Hematopoietic multipotent progenitor cell treated with erythropoietin and hydrocortisone succinate and interleukin-3 and kit ligand, for 6 days (in vitro differentiated cells): Measurements from ENCODE around the gene ITGAX.

Source experiments
- DNase-seq: peaks from one replicate; pipeline ENCODE4 v3.0.0-alpha.2; 2015

Gene ITGAX

GRCh38 chr16:31350275-31351005 lies 4.5 kb upstream of the ITGAX start:
- DNase-seq: no peak

GRCh38 chr16:31351246-31351941 lies 3.6 kb upstream of the ITGAX start:
- no peak for DNase-seq

GRCh38 chr16:31351942-31352325 lies 3.0 kb upstream of the ITGAX start:
- no peak for DNase-seq

GRCh38 chr16:31352376-31353115 lies 2.4 kb upstream of the ITGAX start:
- DNase-seq: peak; percentile 66

- DNase-seq: no peak
Measured at GRCh38 chr16:31355431-31356100, 590 bp downstream of the ITGAX start.

- no peak for DNase-seq
Measured at GRCh38 chr16:31356566-31357323, 1.8 kb downstream of the ITGAX start.

- no peak for DNase-seq
Measured at GRCh38 chr16:31357324-31358109, 2.5 kb downstream of the ITGAX start.

GRCh38 chr16:31360251-31360650 lies 5.3 kb downstream of the ITGAX start:
- DNase-seq: no peak

- no peak for DNase-seq
Measured at GRCh38 chr16:31361201-31362110, 6.5 kb downstream of the ITGAX start.

- no peak for DNase-seq
Measured at GRCh38 chr16:31362476-31363405, 7.8 kb downstream of the ITGAX start.

- no peak for DNase-seq
Measured at GRCh38 chr16:31363721-31364120, 8.7 kb downstream of the ITGAX start.

GRCh38 chr16:31364421-31364820 lies 9.4 kb downstream of the ITGAX start:
- no peak for DNase-seq

GRCh38 chr16:31365131-31365865 lies 10.3 kb downstream of the ITGAX start:
- no peak for DNase-seq

GRCh38 chr16:31367853-31368252 lies 12.9 kb downstream of the ITGAX start:
- peak; percentile 55 for DNase-seq

- DNase-seq: no peak
Measured at GRCh38 chr16:31371008-31371407, 16.0 kb downstream of the ITGAX start.

GRCh38 chr16:31371619-31372484 lies 16.9 kb downstream of the ITGAX start:
- no peak for DNase-seq

GRCh38 chr16:31373235-31373634 lies 18.3 kb downstream of the ITGAX start:
- DNase-seq: no peak

- no peak for DNase-seq
Measured at GRCh38 chr16:31375231-31375630, 20.3 kb downstream of the ITGAX start.
